MCF 10A (cell line): ENCODE measurements around the gene RAET1E. TPM values are rescaled to one million over a fixed set of nuclear protein-coding genes. Genes with fewer than 3 reads are reported as not detected.
A peak's percentile ranks its signal among the peaks of the same experiment; 100 is the strongest.

ENCODE experiments used
- BruUV-seq: library from RNA; stranded (reverse); fragments of 400-500 nt; replicated peaks from 2 replicates; lab custom pipeline; 2021; lab: Mats Ljungman, UMichigan
- CTCF ChIA-PET: fragments of 300-600 bp; sonication (Branson Sonifier 250); formaldehyde crosslinking; extraction: SDS; loops from one replicate; lab custom pipeline; 2021; ENCODE audit warnings: antibody characterized with exemption, inconsistent platforms; lab: Yijun Ruan, JAX
- POLR2A ChIA-PET: fragments of 300-600, 350-650 bp; sonication (Branson Sonifier 250); formaldehyde crosslinking; extraction: SDS; loops from one replicate; lab custom pipeline; 2020; ENCODE audit warnings: antibody characterized with exemption, inconsistent platforms; lab: Yijun Ruan, JAX
- DNase-seq: peaks from one replicate; pipeline ENCODE4 v3.0.0-alpha.2; 2018; ENCODE audit not compliant: unreplicated experiment
- H3K27ac Mint-ChIP-seq: one replicate; pipeline ENCODE4 v1.8.0; 2022; ENCODE audit warnings: mild to moderate bottlenecking, low read depth, mixed read lengths; ENCODE audit not compliant: unreplicated experiment
- H3K27me3 Mint-ChIP-seq: one replicate; pipeline ENCODE4 v1.8.0; 2022; ENCODE audit warnings: mixed read lengths; ENCODE audit not compliant: insufficient read depth, unreplicated experiment
- H3K36me3 Mint-ChIP-seq: one replicate; pipeline ENCODE4 v1.8.0; 2022; ENCODE audit warnings: mild to moderate bottlenecking, moderate library complexity, mixed read lengths; ENCODE audit not compliant: insufficient read depth, unreplicated experiment
- H3K4me1 Mint-ChIP-seq: one replicate; pipeline ENCODE4 v1.8.0; 2022; ENCODE audit warnings: mixed read lengths; ENCODE audit not compliant: insufficient read depth, unreplicated experiment
- H3K4me3 Mint-ChIP-seq: one replicate; pipeline ENCODE4 v1.8.0; 2022; ENCODE audit warnings: mild to moderate bottlenecking, moderate library complexity, mixed read lengths; ENCODE audit not compliant: unreplicated experiment
- H3K9me3 Mint-ChIP-seq: one replicate; pipeline ENCODE4 v1.8.0; 2022; ENCODE audit warnings: mixed read lengths; ENCODE audit not compliant: unreplicated experiment
- CTCF ChIP-seq: fragments of 200-600 bp; IDR thresholded peaks from one replicate; pipeline ENCODE4 v1.8.0; 2022; ENCODE audit warnings: antibody characterized with exemption, mild to moderate bottlenecking; ENCODE audit not compliant: unreplicated experiment
- intact Hi-C: fragments of 100-400 bp; cut with micrococcal nuclease; formaldehyde crosslinking; loops from 2 replicates; pipeline ENCODE4 v1.14.1; 2022
- total RNA-seq: library from RNA; stranded (reverse); gene quantifications from 2 replicates; pipeline ENCODE4 v1.2.3, GENCODE V29; 2022

RAET1E gene
- total RNA-seq, 1 experiment from 2014 or later, result 37.6 TPM

GRCh38 chr6:149861603-149862423, 36.1 kb downstream of the RAET1E start:
- CTCF ChIA-PET, result interaction anchor here (1.2 to 3.0 kb wide), 4 partner anchors 14 to 62 kb away, joined by 3 to 18 read pairs (median 4); no protein-coding TSS in a partner anchor
- POLR2A ChIA-PET, result interaction anchor here (1.0 to 13.6 kb wide), 6 partner anchors 20 to 144 kb away, joined by 3 to 255 read pairs (median 11); partner anchors contain the start of gene LATS1
- H3K27me3 Mint-ChIP-seq, result no peaks in the 10 kb centered on the region
- H3K4me1 Mint-ChIP-seq, result peaks cover 51% of the 10 kb centered on the region
- TF ChIP-seq CTCF, result no peak
- H3K36me3 Mint-ChIP-seq, result no peaks in the 10 kb centered on the region
- peak overlapping the region; percentile 96 for H3K27ac Mint-ChIP-seq
- DNase-seq, result no peak
- intact Hi-C loops, result loop anchor here (2.0 to 10.0 kb wide), 2 partner anchors 29 to 137 kb away; no protein-coding TSS in a partner anchor
- no TSS peak for BruUV-seq
- H3K4me3 Mint-ChIP-seq, result peak overlapping the region; percentile 90
- no peaks in the 10 kb centered on the region for H3K9me3 Mint-ChIP-seq

GRCh38 chr6:149860834-149861602, 36.9 kb downstream of the RAET1E start:
- peak; percentile 21 for TF ChIP-seq CTCF
- peak overlapping the region; percentile 90 for H3K4me3 Mint-ChIP-seq
- no peaks in the 10 kb centered on the region for H3K27me3 Mint-ChIP-seq
- no peaks in the 10 kb centered on the region for H3K36me3 Mint-ChIP-seq
- CTCF ChIA-PET, result interaction anchor here (0.6 to 3.0 kb wide), 5 partner anchors 14 to 138 kb away, joined by 3 to 18 read pairs (median 4); no protein-coding TSS in a partner anchor
- intact Hi-C loops, result loop anchor here (10.0 kb wide), 1 partner anchor 136 kb away; no protein-coding TSS in a partner anchor
- H3K9me3 Mint-ChIP-seq, result no peaks in the 10 kb centered on the region
- no TSS peak for BruUV-seq
- H3K27ac Mint-ChIP-seq, result peak overlapping the region; percentile 96
- POLR2A ChIA-PET, result interaction anchor here (0.9 to 13.6 kb wide), 5 partner anchors 11 to 36 kb away, joined by 3 to 255 read pairs (median 11); no protein-coding TSS in a partner anchor
- DNase-seq, result peak; percentile 54
- peaks cover 59% of the 10 kb centered on the region for H3K4me1 Mint-ChIP-seq

GRCh38 chr6:149860513-149860833, 37.4 kb downstream of the RAET1E start:
- H3K4me3 Mint-ChIP-seq, result no peak overlapping the region
- BruUV-seq, result no TSS peak
- intact Hi-C loops, result loop anchor here (10.0 kb wide), 1 partner anchor 136 kb away; no protein-coding TSS in a partner anchor

More at GRCh38 chr6:149860513-149860833, 37.4 kb downstream of the RAET1E start:
- Mint-ChIP-seq H3K27ac (no peak overlapping the region), H3K36me3 (no peaks in the 10 kb centered on the region), H3K4me1 (peaks cover 64% of the 10 kb centered on the region), H3K9me3 (no peaks in the 10 kb centered on the region), H3K27me3 (no peaks in the 10 kb centered on the region)
- POLR2A ChIA-PET, result interaction anchor here (0.6 to 13.6 kb wide), 4 partner anchors 10 to 518 kb away, joined by 3 to 255 read pairs (median 7); no protein-coding TSS in a partner anchor
- no peak for TF ChIP-seq CTCF
- DNase-seq, result no peak
- CTCF ChIA-PET, result interaction anchor here (0.6 to 3.0 kb wide), 3 partner anchors 20 to 137 kb away, joined by 3 to 18 read pairs (median 4); no protein-coding TSS in a partner anchor
